RWPE2 (cell line): Measurements from ENCODE around the gene POLDIP2.

ENCODE experiments used
- ATAC-seq: fragments of 200-7000 bp; cut with Tn5 transposase; 3 replicates; pipeline ENCODE4 v1.9.1; 2021; ENCODE audit warnings: low read depth
- DNase-seq: peaks from one replicate; pipeline ENCODE4 v3.0.0-alpha.2; 2020; ENCODE audit warnings: low spot score
- H3K27ac ChIP-seq: fragments of 450-650 bp; 2 replicates; pipeline ENCODE4 v1.5.1; 2017; ENCODE audit warnings: mild to moderate bottlenecking; ENCODE audit not compliant: poor library complexity, severe bottlenecking
- H3K27me3 ChIP-seq: fragments of 250-450 bp; sonication (Bioruptor Pico); 2 replicates; pipeline ENCODE4 v1.5.1; 2021; ENCODE audit warnings: mild to moderate bottlenecking, moderate library complexity; ENCODE audit not compliant: insufficient read depth, poor library complexity, severe bottlenecking
- H3K36me3 ChIP-seq: fragments of 250-450 bp; sonication (Bioruptor Pico); 2 replicates; pipeline ENCODE4 v1.5.1; 2020; ENCODE audit warnings: low read depth, mild to moderate bottlenecking, moderate library complexity
- H3K4me1 ChIP-seq: fragments of 250-450 bp; sonication (Bioruptor Pico); 2 replicates; pipeline ENCODE4 v1.5.1; 2021; ENCODE audit warnings: mild to moderate bottlenecking, moderate library complexity; ENCODE audit not compliant: insufficient read depth, poor library complexity, severe bottlenecking
- H3K4me3 ChIP-seq: fragments of 250-450 bp; sonication (Bioruptor Pico); 2 replicates; pipeline ENCODE4 v1.5.1; 2021; ENCODE audit warnings: mild to moderate bottlenecking, moderate library complexity; ENCODE audit not compliant: severe bottlenecking
- H3K9me3 ChIP-seq: fragments of 250-450 bp; sonication (Bioruptor Pico); 2 replicates; pipeline ENCODE4 v1.5.1; 2021; ENCODE audit warnings: mild to moderate bottlenecking, moderate library complexity; ENCODE audit not compliant: severe bottlenecking
- CTCF ChIP-seq: fragments of 450-650 bp; IDR thresholded peaks from one replicate; pipeline ENCODE4 v1.5.1; 2017; ENCODE audit warnings: mild to moderate bottlenecking, moderate library complexity; ENCODE audit not compliant: poor library complexity, severe bottlenecking

The POLDIP2 gene

GRCh38 chr17:28390984-28391383, 33.7 kb upstream of the POLDIP2 start:
- TF ChIP-seq CTCF: no peak
- H3K36me3 ChIP-seq: 0 out of 2 replicates have a peak, but pooled peaks cover 6% of the 10 kb centered on the region
- no peak for ATAC-seq

GRCh38 chr17:28390563-28390962, 33.2 kb upstream of the POLDIP2 start:
- no peaks in the 10 kb centered on the region for H3K9me3 ChIP-seq
- H3K36me3 ChIP-seq: 0 out of 2 replicates have a peak, but pooled peaks cover 6% of the 10 kb centered on the region
- DNase-seq: no peak
- H3K27ac ChIP-seq: no peak overlapping the region
- no peaks in the 10 kb centered on the region for H3K27me3 ChIP-seq
- H3K4me1 ChIP-seq: peaks cover 5% of the 10 kb centered on the region
- no peak for ATAC-seq
- no peak for TF ChIP-seq CTCF
- H3K4me3 ChIP-seq: no peak overlapping the region

More at GRCh38 chr17:28390984-28391383, 33.7 kb upstream of the POLDIP2 start:
- no peak for DNase-seq
- no peak overlapping the region for H3K27ac ChIP-seq
- H3K27me3 ChIP-seq: no peaks in the 10 kb centered on the region
- no peaks in the 10 kb centered on the region for H3K9me3 ChIP-seq
- peaks cover 5% of the 10 kb centered on the region for H3K4me1 ChIP-seq
- no peak overlapping the region for H3K4me3 ChIP-seq

- no peaks in the 10 kb centered on the region for H3K27me3 ChIP-seq
- TF ChIP-seq CTCF: no peak
- H3K27ac ChIP-seq: no peak overlapping the region
- no peak for DNase-seq
- no peak for ATAC-seq
- no peaks in the 10 kb centered on the region for H3K9me3 ChIP-seq
- H3K4me3 ChIP-seq: no peak overlapping the region
- H3K36me3 ChIP-seq: 0 out of 2 replicates have a peak, but pooled peaks cover 6% of the 10 kb centered on the region
- peaks cover 5% of the 10 kb centered on the region for H3K4me1 ChIP-seq
These were observed 32.8 kb upstream of the POLDIP2 start for GRCh38 chr17:28390141-28390540.

GRCh38 chr17:28388106-28388505, 30.8 kb upstream of the POLDIP2 start:
- Histone ChIP-seq H3K27me3 (no peaks in the 10 kb centered on the region), H3K4me3 (no peak overlapping the region), H3K36me3 (0 out of 2 replicates have a peak, but pooled peaks cover 6% of the 10 kb centered on the region), H3K27ac (no peak overlapping the region), H3K9me3 (no peaks in the 10 kb centered on the region), H3K4me1 (no peaks in the 10 kb centered on the region)
- TF ChIP-seq CTCF: no peak
- peak; percentile 35 for DNase-seq
- no peak for ATAC-seq

GRCh38 chr17:28386391-28386790, 29.1 kb upstream of the POLDIP2 start:
- TF ChIP-seq CTCF: no peak
- Histone ChIP-seq H3K9me3 (no peaks in the 10 kb centered on the region), H3K4me1 (no peaks in the 10 kb centered on the region), H3K36me3 (0 out of 2 replicates have a peak, but pooled peaks cover 6% of the 10 kb centered on the region), H3K27me3 (no peaks in the 10 kb centered on the region), H3K4me3 (no peak overlapping the region), H3K27ac (no peak overlapping the region)
- DNase-seq (no peak), ATAC-seq (no peak)
